UCSD-AML1 (cell line): Measurements from ENCODE around the gene TESPA1.
"Not testable (repeated sequence)": the region's sequence is repeated elsewhere in the genome, so short reads cannot be mapped to it uniquely, and the experiment has no call there.

Experiments used
- DNase-seq: peaks from one replicate; lab custom pipeline; 2025; ENCODE audit not compliant: unreplicated experiment; lab: John Stamatoyannopoulos, UW

TESPA1 gene

DNA sequence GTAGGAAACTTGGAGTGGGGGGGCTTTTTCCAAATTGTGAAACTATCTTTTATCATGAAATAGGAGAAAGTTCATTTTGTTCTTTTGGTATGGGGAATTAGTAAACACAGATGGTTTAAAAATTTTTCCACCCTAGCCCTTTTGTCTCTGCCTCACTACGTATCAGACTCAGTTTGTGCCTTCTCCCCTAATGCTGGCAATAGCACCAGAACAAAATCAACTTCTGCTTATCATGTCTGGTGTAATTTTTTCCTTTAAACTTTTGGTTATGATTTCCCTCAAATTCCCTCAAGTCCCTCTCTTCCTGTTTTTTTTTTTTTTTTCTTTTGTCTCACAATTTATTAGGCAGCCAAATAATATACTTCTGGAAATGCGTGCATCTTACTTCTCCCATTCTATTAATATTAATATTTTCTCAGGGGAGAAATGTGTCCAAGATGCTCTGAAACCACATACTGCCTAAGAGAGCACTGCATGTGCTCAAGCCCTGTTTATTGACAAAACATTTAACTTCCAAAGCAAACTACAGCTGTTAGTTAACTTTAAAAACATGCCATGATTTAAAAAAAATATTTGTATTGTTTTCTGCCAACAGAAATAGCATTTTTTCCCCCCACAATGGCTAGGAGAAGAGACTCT lies 35.4 kb downstream of the TESPA1 start:
- DNase-seq, result no peak

DNA sequence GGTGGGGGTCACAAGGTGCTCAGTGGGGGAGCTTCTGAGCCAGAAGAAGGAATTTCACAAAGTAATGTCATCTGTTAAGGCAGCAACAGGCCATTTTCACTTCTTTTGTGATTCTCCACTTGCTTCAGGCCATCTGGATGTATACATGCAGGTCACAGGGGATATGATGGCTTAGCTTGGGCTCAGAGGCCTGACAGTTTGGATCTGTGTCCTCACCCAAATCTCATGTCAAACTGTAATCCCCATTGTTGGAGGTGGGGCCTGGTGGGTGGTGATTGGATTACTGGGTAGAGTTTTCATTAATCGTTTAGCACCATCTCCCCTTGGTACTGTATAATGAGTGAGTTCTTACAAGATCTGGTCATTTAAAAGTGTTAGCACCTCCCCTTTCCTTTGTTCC lies 36.4 kb downstream of the TESPA1 start:
- DNase-seq, result no peak

DNA sequence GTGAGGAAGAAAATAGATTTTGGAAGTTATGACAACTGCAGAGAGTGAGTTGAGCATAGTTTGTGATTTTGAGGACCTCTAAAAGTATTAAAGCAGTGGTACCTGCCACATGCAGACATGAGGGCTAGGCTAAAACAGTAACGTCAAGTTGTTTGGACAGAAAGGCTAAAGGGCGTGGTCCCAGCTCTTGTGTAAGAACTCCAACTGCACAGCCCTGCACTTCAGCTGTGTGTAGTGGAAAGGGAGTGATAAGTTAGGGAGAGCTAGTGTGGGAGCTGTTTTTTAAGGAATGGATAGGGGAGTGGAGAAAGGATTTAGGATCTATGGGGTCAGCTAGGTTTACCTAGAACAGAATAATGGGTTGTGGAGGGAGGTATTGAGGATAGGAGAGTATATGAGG lies 39.5 kb downstream of the TESPA1 start:
- DNase-seq, result no peak

DNA sequence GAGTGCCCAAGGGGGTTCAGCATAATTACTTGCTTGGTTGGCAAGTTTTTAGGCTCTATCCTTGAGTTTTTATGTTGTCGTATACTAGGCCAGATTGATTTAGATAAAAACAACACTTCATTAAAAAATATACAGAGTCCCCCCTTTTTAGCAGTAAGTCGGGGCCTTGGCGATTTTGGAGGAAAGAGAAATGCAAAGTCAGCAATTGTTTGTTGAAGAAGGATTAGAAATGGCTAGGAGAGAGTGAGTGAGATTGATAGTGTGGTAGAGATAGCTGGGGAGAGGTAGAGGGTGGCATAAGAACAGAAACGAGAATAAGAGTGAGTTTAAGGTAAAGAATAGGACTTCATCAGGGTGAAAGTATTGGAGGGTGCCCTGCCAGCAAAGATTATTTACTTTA lies 41.3 kb downstream of the TESPA1 start:
- DNase-seq, result not testable (repeated sequence)

DNA sequence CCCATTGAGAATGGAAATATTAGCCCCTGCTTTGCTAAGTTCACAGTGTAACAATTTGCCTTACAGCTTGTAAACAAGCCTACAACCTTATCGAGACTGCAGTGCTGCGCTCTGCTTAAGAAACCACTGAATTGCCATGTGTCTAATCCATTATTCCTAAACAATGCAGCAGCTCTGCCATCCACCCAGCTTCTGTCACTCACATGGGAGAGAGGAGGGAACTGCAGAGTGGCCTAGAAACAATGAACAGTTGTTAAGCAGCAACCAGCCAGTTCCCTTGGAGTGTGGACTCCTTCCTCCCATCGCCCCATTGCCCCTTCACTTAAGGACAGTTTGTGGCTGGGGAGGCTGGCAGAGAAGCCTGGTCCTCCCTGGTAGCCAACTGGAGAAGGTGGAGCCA lies 42.9 kb downstream of the TESPA1 start:
- DNase-seq, result no peak

DNA sequence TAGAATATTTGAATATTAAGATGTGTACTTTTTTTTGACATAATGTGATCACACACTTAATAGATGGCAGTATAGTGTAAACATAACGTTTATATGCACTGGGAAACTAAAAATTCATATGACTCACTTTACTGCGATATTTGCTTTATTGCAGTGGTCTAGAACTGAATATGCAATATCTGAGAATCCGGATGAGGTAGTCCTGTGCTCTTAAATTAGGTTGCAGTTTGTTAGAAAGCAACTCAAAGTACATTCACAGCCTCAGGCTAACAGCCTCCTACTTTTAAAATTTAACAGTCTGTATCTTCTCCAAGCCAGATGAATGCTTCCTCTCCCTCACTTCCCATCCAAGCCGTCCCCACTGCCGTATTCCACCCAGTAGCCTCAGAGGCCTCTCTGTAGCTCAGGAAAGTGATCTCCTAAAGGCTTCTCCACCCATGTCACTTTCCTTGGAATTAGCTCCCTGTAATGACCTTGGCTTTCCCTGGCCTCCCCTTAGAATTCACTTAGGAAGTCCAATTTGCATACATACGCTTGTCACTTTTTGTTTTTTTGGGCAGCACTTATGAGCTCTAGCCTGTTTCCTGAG lies 43.7 kb downstream of the TESPA1 start:
- DNase-seq, result no peak

DNA sequence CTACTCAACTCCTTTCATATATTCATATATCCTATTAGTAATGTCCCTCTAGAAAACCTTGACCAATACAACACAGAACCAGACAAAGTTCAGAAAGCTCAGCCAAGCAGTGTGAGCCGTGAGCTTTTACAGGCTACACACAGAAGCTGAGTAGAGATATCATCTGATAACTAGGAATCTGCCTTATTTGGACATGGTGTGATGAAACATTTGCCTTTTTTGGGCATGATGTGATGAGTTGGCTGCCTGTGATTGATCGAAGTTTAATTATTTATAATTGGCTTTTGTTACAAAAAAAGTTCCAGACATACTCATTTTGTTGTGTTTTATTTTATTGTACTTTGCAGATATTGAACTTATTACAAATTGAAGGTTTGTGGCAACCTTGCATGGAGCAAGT lies 46.6 kb downstream of the TESPA1 start:
- DNase-seq, result no peak

DNA sequence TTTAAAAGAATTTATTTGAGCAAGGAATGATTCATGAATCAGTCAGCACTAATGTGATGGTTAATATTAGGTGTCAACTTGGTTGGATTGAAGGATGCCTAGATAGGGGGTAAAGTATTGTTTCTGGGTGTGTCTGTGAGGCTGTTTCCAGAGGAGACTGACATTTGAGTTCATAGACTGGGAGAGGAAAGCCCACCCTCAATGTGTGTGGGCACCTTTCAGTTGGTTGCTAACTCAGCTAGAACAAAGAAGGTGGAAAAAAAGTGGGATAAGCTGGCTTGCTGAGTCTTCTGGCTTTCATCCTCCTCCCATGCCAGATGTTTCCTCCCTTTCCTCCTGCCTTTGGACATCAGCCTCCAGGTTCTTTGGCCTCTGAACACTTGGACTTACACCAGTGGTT lies 47.2 kb downstream of the TESPA1 start:
- DNase-seq, result no peak

DNA sequence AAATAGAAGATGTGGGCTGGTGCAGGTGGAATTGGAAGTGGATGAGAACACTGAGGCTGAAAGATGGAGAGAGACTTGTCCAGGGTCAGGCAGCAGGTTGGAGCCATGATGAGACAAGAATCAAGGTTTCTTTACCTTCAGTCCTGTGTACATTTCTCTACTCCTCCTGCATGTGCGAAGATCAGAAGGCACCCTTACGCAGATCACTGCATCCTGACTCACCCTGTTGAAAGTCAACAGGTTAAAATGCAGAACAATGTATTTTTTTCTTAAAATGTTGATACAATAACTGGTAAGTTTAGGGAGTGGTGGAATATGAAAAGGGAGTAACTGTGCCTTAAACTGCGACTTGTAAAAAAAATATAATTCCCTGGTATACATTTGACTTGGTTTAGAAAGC lies 47.8 kb downstream of the TESPA1 start:
- no peak for DNase-seq

DNA sequence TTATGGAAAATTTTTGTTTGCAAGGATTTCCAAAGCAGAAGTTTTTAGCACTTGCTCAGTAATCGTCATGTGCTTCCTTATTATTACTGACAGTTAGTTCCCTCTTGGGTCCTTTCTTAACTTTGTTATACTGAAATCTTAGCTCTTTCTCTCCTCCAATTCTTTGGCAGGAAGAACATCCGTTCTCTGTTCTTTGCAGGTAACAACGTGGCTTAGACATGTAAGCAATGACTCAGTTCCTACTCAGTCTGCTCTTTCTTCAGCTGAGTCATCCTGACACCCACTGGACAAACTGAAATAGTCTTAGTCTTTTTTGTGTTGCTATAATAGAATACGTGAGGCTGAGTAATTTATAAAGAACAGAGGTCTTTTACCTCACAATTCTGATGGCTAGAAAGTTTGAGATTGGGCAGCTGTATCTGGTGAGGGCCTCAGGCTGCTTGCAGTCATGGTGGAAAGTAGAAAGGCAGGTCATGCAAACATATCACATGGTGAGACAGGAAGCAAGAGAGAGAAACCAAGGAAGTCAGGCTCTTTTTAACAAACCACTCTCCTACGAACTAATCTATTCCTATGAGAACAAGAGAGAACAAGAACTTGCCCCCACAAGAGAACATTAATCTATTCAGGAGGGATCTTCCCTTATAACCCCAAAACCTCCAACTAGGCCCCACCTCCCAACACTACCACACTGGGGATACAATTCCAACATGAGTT lies 49.2 kb downstream of the TESPA1 start:
- DNase-seq, result no peak

DNA sequence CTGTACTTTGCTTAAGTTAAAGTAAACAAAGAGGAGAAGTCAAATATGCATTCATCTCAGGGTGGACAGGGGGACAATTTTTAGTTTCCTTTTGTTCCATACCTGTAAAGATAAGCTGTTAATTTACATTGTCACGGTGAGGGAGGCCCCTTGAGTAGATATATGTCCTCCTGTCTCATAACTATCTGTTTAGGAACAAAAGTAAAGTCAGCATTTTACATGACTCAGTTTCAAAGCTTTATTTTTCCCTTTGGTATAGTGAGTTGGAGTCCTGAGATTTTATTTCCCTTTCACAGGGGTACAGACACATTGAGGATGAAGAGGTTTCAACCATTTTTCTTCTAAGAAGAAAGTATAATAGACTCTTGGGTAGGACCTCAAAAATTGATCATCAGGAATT lies 50.1 kb downstream of the TESPA1 start:
- no peak for DNase-seq

DNA sequence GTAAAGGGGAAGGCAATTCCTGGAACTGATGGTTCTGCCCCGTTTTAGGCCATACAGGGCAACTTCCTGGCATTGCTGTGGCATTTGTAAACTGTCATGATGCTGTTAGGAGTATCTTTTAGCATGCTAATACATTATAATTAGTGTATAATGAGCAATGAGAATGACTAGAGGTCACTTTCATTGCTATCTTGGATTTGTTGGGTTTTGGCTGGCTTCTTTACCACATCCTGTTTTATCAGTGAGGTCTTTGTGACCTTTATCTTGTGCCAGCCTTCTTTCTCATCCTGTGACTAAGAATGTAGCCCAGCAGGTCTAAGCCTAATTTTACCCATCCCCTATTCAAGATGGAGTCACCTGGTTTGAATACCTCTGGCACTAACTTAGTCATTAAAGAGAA lies 51.2 kb downstream of the TESPA1 start:
- DNase-seq, result no peak

DNA sequence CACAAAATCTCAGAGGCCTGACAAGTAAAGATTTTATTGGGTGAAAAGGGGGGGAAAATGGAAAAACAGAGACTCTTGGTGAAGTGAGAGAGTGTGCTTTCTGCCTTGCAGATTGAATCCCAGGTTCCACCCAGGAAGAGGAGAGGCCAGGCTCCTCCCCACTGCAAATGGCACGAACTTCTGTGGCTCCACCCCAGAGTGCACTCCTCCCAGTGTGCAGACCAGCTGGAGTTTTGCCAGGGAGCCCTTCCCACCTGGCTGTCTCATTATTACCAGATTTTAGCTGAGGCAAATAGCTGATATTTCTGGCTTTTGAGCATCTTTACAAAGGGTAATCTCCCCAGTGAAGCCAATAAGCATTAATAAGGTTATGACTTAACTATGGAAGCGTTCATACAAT lies 51.9 kb downstream of the TESPA1 start:
- DNase-seq, result no peak

DNA sequence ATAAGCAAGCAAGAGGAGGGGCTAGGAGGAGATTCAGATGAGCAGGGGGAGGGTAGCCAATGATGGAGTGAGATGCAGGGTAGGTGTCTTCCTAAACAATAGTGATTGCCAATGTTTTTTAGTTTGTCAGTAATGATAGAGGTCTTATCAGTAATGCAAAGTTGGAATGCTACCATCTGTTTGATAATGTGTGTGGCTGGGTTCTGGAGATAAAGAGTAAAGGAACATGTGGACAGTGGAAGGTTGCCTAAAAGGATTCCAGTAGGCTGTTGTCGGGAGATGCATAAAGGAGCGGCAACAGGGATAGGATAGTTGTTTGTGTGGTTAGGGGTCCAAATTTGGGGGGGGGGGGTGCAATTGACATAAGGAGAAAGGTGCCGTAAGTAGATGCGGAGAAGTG lies 52.5 kb downstream of the TESPA1 start:
- no peak for DNase-seq

DNA sequence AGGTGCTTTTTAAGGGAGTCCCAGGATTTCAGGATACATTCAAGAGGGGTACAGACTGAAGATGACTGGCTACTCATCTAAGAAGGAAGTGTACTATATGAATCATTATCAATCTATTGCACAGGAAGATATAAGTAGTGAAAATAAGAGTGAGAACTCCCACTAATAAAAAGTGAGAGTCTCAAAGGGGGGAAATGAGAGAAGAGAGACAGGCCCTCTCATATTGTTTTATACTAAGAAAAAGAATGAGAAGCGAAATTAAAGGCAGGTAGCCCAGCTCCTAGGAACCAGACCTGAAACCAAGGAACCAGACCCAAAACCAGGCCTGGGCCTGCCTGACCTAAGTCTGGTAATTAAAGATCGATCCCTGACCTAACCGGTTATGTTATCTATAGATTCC lies 54.6 kb downstream of the TESPA1 start:
- no peak for DNase-seq

DNA sequence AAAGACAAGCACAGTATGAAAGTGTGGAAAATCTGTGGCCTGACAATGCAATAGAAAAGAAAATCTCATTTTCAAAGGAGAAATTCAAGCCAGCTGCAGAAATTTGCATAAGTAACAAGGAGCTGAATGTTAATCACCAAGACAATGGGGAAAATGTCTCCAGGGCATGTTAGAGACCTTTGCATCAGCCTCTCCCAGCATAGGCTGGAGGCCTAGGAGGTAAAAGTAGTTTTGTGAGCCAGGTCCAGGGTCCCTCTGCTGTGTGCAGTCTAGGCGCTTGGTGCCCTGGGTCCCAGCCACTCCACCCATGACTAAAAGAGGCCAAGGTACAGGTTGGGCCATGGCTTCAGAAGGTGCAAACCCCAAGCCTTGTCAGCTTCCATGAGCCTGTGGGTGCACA lies 58.3 kb downstream of the TESPA1 start:
- DNase-seq, result no peak

DNA sequence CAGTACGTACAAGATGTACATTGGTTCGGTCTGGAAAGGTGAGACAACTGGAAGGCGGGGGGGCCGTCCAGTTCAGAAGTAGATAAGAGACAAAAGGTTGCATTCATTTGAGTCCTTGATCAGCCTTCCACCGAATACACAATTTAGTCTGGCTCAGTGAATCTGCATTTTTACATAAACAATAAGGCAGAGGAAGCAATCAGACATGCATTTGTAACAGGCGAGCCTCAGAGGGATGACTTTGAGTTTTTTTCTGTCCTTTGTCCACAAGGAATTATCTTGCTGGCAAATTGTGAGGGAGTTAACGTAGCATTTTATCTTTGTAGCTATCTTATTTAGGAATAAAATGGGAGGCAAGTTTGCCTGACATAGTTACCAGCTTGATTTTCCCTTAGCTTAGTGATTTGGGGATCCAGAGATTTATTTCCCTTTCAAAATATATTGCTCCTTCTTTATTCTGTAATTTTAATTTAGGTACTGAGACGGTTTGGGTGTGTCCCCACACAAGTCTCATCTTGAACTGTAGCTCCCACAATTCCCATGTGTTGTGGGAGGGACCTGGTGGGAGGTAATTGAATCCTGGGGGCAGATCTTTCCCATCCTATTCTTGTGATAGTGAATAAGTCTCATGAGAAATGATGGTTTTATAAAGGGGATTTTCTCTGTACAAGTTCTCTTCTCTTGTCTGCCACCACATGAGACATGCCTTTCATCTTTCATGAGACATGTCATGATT lies 59.4 kb downstream of the TESPA1 start:
- DNase-seq, result no peak

DNA sequence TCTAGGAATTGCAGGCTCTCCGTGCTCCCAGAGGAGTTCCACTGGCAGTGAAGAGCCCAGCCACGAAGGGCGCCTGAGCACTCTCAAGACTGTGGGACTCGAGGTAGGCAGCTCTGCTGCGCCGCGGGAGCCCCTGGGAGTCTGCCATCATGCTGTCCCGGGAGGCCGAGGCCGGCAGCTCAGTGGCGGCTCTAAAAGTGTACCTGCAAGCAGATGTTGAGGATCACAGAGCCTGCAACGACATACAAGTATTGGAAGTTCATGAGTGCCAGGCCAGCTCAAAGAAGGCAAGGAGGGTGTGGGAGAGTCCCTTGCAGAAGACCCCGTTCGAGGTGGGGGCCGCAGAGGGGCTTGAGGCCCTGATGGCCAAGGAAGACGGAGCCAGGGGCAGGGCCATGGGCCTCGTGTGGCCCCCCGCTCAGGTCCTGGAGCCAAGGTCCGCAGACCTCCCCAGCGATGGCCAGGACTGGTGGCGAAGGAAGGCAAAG lies 67.5 kb downstream of the TESPA1 start:
- no peak for DNase-seq
